GM18526 (cell line): ENCODE measurements around the gene DTWD2.

Source experiments
- POLR2A ChIP-seq: IDR thresholded peaks from 3 replicates; pipeline ENCODE4 v1.6.1; 2011; ENCODE audit not compliant: insufficient read length; ENCODE audit errors: extremely low read depth

Gene DTWD2

DNA sequence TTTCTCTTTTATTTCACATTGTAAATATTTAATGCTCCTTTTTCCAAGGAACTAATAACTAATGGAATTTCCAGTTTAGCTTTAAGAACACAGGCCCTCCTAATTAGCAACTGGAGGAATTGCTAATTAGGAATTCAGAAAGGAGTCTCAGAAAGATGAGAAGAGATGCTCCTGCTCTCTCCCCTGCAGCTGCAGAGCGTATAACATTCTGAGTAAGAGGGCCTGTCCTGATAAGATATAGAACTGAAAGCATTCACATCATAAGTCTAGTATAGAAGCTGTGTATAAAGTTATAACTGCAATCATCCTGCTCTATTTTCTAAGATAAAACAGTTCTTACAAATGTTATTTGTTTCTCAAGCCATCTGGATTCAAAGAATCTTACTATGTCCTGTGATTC is 83.2 kb downstream of the DTWD2 start:
- no peak for TF ChIP-seq POLR2A

DNA sequence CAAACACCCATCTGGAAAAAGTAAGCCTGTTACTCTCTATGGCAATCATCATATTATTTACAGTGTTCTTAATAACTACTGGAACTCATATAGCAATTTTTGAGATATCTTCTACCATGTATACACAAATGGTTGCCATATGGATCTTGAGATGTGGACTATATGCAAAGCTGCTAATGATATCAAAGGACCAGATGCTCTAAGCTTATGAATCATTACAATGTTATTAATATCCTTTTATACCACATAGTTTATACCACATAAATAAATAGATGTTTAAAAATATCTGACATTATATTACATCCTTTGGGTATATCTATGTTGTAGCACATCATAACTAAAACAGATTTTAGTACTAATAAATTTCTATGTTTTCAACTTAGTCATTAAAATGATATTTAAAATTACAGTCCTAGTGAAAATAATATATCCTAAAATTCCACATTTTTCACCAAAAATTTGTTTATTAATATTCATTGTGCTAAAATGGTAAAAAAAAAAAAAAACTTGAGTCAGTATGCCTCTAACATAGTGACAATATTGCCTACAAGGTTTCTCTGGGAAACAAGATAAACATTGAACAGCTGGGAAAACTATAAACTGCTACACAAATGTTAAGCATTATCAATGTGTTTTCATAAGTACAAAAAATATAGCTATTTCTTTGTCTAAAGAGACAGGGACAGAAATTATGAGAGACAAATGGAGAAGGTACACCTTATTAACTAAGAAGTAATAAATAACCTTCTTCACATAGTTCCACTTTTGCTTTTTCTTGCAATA is 85.5 kb downstream of the DTWD2 start:
- TF ChIP-seq POLR2A: no peak

GRCh38 chr5:118894709-118895108 is 93.6 kb downstream of the DTWD2 start:
- no peak for TF ChIP-seq POLR2A

DNA sequence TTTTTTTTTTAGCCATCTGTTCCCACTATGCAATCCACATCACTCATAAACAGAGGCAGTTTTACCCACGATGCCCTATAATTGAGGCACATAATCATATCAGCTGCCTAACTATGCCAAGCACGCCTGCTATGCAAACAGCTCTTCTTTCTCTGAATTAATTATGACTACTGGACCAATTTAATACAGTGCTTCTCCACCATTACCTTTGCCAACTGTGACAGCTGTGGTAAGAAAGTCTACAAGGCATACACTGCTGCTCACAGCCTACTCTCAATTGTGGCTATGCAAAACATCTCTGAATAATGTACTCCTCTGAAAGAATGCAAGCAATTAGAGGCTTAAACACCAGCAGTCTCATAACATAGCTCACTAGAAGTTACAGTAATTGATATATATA is 97.1 kb downstream of the DTWD2 start:
- no peak for TF ChIP-seq POLR2A

- TF ChIP-seq POLR2A: no peak
Measured at GRCh38 chr5:118889165-118889564, 99.2 kb downstream of the DTWD2 start.

DNA sequence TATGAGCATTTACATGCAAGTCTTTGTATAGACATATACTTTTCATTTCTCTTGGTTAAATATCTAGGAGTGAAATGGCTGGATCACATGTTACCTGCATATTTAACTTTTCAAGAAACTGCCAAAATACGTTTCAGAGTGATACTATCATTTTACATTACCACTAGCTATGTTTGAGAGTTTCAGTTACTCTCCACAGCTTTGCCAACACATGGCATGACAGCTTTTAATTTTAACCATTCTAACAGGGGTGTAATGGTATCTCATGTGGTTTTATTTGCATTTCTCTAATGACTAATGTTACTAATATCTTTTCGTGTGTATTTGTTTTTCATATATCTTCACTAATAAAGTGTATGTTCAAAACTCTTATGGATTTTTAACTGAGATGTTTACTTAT is 99.8 kb downstream of the DTWD2 start:
- TF ChIP-seq POLR2A: no peak

DNA sequence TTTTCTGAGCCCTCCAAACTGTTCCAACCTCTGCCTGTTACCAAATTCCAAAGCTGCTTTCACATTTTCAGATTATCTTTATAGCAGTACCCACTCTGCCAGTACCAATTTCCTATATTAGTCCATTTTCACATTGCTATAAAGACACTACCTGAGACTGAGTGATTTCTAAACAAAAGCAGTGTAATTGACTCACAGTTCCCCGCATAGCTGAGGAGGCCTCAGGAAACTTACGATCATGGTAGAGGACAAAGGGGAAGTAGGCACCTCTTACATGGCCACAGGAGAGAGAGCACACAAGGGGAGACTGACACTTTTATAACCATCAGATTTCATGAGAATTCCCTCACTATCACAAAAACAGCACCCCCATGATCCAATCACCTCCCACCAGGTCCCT is 105.0 kb downstream of the DTWD2 start:
- no peak for TF ChIP-seq POLR2A

DNA sequence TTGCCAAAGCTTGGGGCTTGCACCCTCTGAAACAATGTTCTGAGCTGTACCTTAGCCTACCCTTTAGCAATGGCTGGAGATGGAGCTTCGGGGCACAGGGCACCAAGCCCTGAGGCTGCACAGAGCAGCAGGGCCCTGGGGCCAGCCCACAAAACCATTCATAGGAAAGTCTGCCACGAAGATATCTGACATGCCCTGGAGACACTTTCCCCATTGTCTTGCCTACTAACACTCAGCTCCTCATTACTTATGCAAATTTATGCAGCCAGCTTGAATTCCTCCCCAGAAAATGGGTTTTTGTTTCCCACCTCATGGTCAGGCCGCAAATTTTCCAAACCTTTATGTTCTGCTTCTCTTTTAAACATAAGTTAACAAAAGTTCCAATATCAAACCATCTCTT is 105.7 kb downstream of the DTWD2 start:
- no peak for TF ChIP-seq POLR2A

DNA sequence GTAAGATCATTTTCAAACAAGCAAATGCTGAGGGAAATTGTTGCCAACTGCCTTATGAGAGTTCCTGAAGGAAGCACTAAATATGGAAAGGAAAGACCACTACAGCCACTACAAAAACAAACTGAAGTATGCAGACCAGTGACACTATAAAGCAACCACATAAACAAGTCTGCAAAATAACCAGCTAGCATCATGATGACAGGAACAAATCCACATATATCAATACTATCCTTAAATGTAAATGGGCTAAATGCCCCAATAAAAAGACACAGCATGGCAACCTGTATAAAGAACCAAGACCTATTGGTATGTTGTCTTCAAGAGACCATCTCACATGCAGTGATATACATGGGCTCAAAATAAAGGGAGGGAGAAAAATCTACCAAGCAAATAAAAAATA is 113.2 kb downstream of the DTWD2 start:
- no peak for TF ChIP-seq POLR2A

DNA sequence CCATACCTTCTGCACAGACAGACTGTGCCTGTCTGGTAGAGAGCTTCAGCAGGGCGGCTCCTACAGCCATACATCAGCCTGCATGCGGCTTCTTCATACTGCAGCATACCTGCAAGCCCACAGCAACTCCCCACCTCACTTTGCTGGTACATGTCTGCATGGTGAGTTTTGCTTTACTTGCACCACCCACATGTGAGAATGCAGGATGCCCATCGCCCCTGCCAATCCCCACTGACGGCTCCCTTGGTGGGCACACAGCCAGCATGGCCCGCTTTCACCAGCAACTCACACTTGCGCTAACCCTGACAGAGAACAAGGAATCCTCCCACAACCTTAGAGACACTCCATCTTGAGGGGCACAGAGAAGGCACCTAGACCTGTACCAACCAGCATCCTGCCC is 114.9 kb downstream of the DTWD2 start:
- TF ChIP-seq POLR2A: no peak

GRCh38 chr5:118863345-118863744 is 125.0 kb downstream of the DTWD2 start:
- TF ChIP-seq POLR2A: no peak

DNA sequence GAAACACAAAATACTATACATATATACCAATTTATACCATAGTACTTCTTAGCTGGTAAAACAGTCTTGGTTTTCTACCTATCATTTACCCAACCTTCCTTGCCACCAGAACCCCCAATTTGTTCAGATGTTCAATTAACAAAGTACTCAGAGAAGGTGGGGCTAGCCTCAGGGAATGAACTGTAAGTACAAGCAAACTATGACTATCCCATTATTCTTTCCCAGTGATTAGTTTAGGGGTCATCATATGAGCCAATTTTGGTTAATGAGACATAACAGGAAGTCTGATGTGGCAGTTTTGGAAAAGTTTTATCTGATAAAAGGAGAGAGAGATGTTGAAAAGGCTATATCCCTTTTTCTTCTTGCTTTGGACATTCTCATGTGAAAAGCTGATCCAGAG is 125.8 kb downstream of the DTWD2 start:
- TF ChIP-seq POLR2A: no peak

DNA sequence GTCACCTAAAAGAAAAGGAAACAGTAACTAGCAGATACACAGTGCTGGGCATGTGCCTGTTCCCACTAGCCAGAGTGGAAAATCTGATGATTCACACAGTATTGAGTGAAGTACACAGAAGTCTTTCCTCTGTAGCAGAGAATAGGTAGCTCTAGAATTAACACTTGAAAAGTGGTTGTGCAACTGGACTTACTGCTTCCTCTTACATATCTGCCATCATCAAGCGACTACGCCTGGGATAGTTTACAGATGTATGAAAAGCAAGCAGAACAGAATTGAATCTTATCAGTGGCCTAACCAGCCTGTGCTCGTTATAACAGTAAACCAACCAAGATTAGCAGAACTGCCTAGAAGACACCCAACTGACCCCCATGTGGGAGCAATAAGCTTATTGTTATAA is 130.6 kb downstream of the DTWD2 start:
- TF ChIP-seq POLR2A: no peak

- TF ChIP-seq POLR2A: no peak
Measured at GRCh38 chr5:118854819-118855218, 133.5 kb downstream of the DTWD2 start.

- no peak for TF ChIP-seq POLR2A
Measured at GRCh38 chr5:118844351-118844750, 144.0 kb downstream of the DTWD2 start.

- TF ChIP-seq POLR2A: no peak
Measured at GRCh38 chr5:118834710-118835109, 153.6 kb downstream of the DTWD2 start.

GRCh38 chr5:118832974-118833373 is 155.4 kb downstream of the DTWD2 start:
- no peak for TF ChIP-seq POLR2A
